MG63 (cell line): ENCODE data around the gene ARHGEF26. TPM values are rescaled to one million over a fixed set of nuclear protein-coding genes. Genes with fewer than 3 reads are reported as not detected.

ENCODE experiments used
- DNase-seq: peaks from one replicate; pipeline ENCODE4 v3.0.0-alpha.2; 2020
- H3K27me3 ChIP-seq: fragments of 250-450 bp; sonication (Bioruptor Pico); 2 replicates; pipeline ENCODE4 v1.5.1; 2020; ENCODE audit warnings: mild to moderate bottlenecking, moderate library complexity
- H3K36me3 ChIP-seq: fragments of 250-450 bp; sonication (Bioruptor Pico); 2 replicates; pipeline ENCODE4 v1.5.1; 2020; ENCODE audit warnings: mild to moderate bottlenecking, moderate library complexity
- H3K4me3 ChIP-seq: fragments of 250-450 bp; sonication (Bioruptor Pico); 2 replicates; pipeline ENCODE4 v1.5.1; 2020; ENCODE audit warnings: mild to moderate bottlenecking, moderate library complexity
- H3K9me3 ChIP-seq: fragments of 250-450 bp; sonication (Bioruptor Pico); 2 replicates; pipeline ENCODE4 v1.5.1; 2020; ENCODE audit warnings: mild to moderate bottlenecking, moderate library complexity
- total RNA-seq: library from RNA; depleted of rRNA; stranded (reverse); fragments of >200 nt; shearing (Covaris generic); gene quantifications from 2 replicates; pipeline ENCODE4 v1.2.3, GENCODE V29; 2014; ENCODE audit warnings: low replicate concordance

The ARHGEF26 gene
- total RNA-seq, 1 experiment from 2014 or later: 0.63 TPM

DNA sequence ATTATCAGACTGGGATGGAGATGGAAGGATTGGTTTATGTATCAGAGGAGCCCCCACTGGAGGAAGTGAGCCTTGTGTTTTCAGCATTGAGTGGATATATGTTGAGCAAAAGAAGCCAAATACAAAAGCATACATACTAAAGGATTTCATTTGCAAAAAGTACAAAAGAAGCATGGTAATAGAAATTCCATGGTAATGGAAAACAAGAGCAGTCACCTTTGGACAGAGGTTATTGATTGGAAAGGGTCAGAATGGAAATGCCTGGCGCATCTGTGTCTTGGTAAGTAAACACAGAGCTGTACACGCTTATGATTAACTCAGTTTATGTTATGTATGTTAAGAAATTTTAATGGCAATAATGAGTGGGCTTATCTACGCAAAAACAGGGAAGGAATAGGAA is 130.4 kb downstream of the ARHGEF26 start:
- no peaks in the 10 kb centered on the region for H3K9me3 ChIP-seq
- peaks cover 14% of the 10 kb centered on the region for H3K36me3 ChIP-seq
- no peak overlapping the region for H3K4me3 ChIP-seq
- H3K27me3 ChIP-seq: no peaks in the 10 kb centered on the region
- no peak for DNase-seq

DNA sequence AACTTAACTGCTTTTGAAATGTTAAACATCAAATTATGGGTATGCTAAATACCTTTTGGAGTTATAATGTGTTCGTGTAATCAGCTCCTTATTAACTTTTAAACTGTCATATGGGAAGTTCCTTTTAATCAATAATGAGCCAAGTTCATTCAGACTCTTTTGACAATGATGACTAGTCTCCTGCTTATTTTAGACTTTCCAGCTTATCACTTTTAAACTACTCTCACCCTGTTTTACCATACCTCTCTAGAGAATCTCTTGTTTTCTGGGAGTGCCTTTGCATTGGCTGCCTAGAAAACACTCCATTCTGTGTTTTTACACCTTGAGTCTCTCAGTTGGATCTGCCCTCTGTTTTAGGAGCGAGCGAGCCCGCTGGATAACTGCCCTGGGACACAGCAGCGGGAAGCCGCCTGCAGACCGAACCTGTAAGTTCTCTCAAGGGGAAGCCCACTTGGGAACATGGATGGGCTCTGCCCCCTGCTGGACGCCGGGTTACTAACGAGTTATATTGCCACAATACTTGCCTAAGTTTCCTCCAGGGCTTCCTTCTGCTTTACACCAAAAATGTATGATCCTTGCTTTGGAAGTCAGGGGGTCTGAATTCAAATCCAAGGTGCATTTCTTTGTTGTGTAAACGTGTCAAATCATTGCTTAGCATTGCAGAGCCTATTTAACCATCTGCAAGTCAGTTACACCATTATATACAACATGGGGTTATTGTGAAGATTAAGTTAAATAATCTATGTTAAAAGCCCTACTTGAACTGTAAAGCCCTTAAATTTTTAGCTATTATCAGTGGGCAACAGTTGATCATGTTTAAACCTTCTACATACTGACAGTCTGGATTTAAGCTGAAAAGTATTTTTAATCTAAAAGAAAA is 131.8 kb downstream of the ARHGEF26 start:
- DNase-seq: peak; percentile 79
- Histone ChIP-seq H3K27me3 (no peaks in the 10 kb centered on the region), H3K36me3 (peaks cover 24% of the 10 kb centered on the region), H3K9me3 (no peaks in the 10 kb centered on the region), H3K4me3 (no peak overlapping the region)

DNA sequence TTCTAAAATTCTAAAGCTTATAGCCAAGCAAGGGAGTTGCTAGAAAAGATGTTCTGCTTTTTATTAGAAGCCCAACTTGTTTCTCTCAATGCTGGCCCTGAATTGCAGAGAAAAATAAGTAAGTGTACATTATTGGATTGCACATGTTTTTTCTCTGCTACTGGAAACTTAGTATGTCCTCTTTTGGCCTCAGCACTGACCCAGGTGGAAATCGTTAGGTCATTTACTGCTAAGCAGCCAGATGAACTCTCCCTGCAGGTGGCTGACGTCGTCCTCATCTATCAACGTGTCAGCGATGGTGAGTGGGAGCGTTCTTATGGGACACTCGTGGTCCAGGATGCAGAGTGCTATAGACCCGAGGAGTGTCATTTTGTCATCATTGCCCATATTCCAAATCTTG is 133.3 kb downstream of the ARHGEF26 start:
- Histone ChIP-seq H3K27me3 (no peaks in the 10 kb centered on the region), H3K9me3 (no peaks in the 10 kb centered on the region), H3K36me3 (peaks cover 37% of the 10 kb centered on the region), H3K4me3 (no peak overlapping the region)
- DNase-seq: no peak

DNA sequence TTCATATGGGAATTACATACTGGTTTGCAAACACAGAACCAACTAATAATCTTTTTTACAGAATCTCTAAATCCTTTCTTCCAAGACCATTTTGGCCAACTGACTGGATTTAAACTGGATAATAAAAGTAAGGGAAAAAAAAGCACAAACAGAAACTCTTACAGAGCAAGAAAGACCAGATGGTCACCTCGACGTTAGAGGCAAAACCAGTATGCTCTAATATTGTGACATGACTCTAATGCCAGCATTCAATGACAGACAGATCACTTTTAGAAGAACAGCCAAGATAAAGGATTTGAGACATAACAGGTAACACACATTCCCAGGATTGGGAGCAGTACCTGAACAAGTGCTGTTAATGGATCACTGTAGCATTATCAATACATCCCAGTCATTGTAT is 152.2 kb downstream of the ARHGEF26 start:
- DNase-seq: no peak
- H3K36me3 ChIP-seq: peaks cover 67% of the 10 kb centered on the region

DNA sequence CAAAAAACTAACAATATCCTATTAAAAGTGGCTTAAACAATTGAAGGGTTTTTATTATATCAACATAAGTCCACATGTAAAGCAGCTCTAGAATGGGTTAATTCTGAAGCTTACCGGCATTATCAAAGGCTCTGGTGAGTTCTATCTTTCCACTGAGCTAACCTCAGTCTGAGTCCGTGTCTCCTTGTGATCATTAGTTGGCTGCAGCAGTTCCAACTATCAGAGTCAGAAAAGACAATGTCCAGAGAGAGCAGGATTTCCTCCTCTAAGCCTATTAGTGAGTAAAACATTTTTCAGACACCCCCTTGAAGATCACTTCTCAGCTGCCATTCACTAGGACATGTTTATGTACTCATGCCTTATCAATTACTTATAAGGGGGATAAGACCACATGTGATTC is 153.2 kb downstream of the ARHGEF26 start:
- Histone ChIP-seq H3K27me3 (no peaks in the 10 kb centered on the region), H3K36me3 (peaks cover 71% of the 10 kb centered on the region), H3K4me3 (no peak overlapping the region), H3K9me3 (no peaks in the 10 kb centered on the region)
- DNase-seq: no peak

More for the DNA sequence above, 152.2 kb downstream of the ARHGEF26 start:
- Histone ChIP-seq H3K27me3 (no peaks in the 10 kb centered on the region), H3K4me3 (no peak overlapping the region), H3K9me3 (peaks cover 4% of the 10 kb centered on the region; the same call in 1 of the 2 replicates)

DNA sequence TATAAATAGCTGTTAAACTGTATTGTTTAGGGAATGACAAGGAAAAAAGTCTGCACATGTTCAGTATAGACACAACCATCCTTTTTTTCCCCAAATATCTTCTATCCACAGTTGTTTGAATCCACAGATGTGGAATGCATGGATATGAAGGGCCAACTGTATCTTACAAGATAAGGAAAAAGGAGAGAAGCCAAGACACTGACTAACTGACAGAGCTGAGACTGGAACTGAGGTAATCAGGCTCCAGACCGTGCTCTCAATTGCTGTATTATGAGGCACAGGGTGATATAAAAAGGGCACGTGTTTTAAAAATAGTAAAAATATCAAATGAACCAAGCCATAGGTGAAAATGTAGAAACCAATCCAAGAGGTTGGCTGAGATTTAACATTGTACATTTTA is 154.1 kb downstream of the ARHGEF26 start:
- H3K27me3 ChIP-seq: no peaks in the 10 kb centered on the region
- no peak overlapping the region for H3K4me3 ChIP-seq
- no peak for DNase-seq
- H3K36me3 ChIP-seq: peaks cover 69% of the 10 kb centered on the region
- H3K9me3 ChIP-seq: no peaks in the 10 kb centered on the region

DNA sequence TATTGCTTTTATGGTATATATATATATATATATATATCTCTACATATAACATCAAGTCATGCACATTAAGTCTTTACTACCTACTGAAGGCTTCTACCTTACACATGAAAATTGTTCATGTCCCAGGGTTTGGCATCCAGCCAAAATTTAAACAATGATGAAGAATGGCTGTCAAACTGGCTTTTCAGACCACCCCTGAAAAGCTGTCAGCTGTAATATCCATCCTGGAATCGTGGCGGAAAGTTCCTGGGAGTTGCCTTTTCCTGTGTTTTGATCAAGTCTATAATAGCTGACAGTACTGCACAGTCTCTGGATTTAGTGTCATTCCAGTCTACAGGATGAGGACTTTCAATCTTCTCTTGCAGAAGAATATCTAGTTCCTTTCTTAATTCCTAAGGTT is 154.8 kb downstream of the ARHGEF26 start:
- H3K4me3 ChIP-seq: no peak overlapping the region

DNA sequence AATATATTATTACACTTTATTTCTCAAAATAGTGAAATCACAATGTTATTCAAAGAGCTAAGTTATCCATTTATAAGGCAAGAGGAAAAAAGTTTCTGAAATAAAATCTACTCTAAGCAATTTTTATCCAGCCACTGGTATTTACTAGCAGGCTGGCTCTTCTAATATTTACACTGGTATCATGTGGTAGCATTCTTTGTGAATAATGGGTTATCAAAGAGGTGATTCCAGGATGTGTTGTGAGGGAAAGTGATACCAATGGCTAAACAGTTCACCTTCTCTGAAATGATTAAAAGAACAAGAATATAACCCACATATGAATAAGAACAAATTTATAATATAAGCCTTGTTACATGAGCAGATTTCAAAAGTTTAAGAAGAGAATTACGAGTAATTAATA is 159.0 kb downstream of the ARHGEF26 start:
- DNase-seq: no peak
- Histone ChIP-seq H3K36me3 (peaks cover 84% of the 10 kb centered on the region), H3K9me3 (no peaks in the 10 kb centered on the region), H3K27me3 (no peaks in the 10 kb centered on the region), H3K4me3 (no peak overlapping the region)

More for the DNA sequence above, 154.8 kb downstream of the ARHGEF26 start:
- Histone ChIP-seq H3K36me3 (peaks cover 72% of the 10 kb centered on the region), H3K9me3 (no peaks in the 10 kb centered on the region), H3K27me3 (no peaks in the 10 kb centered on the region)
- DNase-seq: no peak

DNA sequence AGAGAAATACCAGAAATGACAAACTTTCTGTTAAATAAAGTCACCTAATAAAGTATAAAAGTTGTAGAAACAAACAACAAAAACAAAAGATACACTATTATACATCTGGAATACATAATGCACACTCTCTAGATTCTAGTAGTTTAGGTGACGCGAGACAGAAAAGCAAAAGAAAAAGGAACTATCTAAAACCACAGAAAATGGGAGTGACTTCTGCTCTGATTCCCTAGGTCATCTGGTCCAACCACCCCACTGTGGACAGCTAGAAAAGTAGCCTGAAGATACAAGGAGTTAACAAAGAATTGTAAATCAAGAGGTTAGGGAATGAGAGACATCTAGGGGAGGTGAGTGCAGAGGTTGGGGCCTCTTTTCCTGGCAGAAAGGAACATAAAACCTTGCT is 164.0 kb downstream of the ARHGEF26 start:
- no peak for DNase-seq
- H3K36me3 ChIP-seq: peaks cover 73% of the 10 kb centered on the region
- no peak overlapping the region for H3K4me3 ChIP-seq
- no peaks in the 10 kb centered on the region for H3K9me3 ChIP-seq
- no peaks in the 10 kb centered on the region for H3K27me3 ChIP-seq

DNA sequence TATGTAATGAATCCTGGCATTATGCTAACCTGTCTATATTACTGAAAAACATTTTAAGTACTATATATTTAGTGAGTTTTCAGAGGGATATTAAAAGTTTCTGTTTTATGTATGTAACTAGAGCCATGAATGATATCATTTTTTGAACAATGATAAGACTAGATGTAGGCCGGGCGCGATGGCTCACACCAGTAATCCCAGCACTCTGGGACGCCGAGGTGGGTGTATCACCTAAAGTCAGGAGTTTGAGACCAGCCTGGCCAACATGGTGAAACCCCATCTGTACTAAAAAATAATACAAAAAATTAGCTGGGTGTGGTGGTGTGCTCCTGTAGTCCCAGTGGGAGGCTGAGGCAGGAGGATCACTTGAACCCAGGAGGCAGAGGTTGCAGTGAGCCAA is 169.0 kb downstream of the ARHGEF26 start:
- Histone ChIP-seq H3K36me3 (peaks cover 66% of the 10 kb centered on the region), H3K27me3 (no peaks in the 10 kb centered on the region), H3K4me3 (no peak overlapping the region), H3K9me3 (no peaks in the 10 kb centered on the region)
- no peak for DNase-seq

DNA sequence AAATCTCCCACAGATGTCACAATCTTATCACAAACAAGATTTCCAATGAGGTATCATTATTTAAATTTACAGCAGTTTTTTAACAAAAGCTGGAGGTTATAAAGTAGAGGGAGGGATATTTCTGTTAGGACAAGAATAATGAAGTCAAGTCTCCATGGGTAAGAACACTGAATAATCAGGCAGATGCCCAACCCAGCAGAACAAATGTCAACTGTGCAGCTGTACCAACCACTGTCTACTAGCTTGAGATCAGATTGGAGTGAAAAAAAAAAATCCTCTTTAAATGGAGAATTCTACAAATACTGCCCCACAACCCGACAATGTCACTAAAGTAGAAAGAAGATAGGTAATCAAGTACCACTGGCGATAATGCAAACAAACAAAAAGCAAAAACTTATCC is 172.8 kb downstream of the ARHGEF26 start:
- DNase-seq: no peak
- H3K4me3 ChIP-seq: no peak overlapping the region
- H3K9me3 ChIP-seq: no peaks in the 10 kb centered on the region
- peaks cover 64% of the 10 kb centered on the region for H3K36me3 ChIP-seq
- no peaks in the 10 kb centered on the region for H3K27me3 ChIP-seq

DNA sequence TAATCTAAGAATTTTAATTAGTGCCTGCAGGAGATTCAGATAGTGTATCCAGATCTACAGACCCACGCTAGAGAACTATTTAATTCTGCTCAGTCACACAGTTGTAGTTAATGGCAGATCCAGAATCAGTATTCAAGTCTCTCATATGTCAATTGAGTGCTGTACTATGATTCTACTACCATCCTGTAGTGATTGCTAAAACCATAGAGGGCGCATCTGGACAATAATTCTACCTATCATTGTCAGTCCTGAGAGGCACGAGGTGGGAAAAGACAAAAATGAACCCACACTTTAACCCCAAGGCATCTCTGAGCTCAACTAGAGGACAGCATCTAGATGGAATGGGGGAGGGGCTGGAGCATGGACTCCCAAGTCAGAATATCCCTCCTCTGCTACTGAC is 180.4 kb downstream of the ARHGEF26 start:
- H3K4me3 ChIP-seq: no peak overlapping the region
- no peak for DNase-seq
- peaks cover 74% of the 10 kb centered on the region for H3K36me3 ChIP-seq
- H3K9me3 ChIP-seq: no peaks in the 10 kb centered on the region
- no peaks in the 10 kb centered on the region for H3K27me3 ChIP-seq

DNA sequence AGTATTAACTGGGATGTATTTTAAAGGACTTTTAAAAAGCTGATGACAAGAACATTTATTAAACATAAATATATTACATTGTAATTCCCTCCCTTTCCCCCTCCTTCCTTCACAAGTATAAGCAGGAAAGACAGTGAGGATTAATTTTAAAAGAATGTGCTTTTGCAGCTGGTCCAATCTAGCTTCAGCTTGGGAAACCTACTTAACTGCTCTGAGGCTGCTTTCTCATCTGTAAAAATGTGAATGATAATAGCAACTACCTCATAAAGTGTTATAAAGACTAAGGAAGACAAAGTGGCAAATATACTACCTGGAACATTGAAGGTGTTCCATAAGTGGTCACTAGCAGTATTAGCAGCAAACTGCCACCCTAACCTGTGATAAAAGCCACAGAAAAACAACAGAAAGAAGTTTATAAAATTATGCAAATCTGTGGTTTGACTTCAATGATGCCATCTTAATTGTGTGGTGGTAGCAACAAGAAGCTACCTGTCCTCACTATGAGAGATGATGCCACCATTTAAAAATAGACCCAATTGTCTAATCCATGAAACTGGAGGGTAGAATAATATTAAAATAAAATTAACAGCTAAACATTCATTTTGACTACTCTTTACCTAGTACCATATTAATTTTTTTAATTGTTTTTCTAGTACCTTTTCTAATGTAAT is 183.1 kb downstream of the ARHGEF26 start:
- Histone ChIP-seq H3K9me3 (no peaks in the 10 kb centered on the region), H3K36me3 (peaks cover 91% of the 10 kb centered on the region), H3K4me3 (no peak overlapping the region), H3K27me3 (no peaks in the 10 kb centered on the region)
- DNase-seq: no peak

DNA sequence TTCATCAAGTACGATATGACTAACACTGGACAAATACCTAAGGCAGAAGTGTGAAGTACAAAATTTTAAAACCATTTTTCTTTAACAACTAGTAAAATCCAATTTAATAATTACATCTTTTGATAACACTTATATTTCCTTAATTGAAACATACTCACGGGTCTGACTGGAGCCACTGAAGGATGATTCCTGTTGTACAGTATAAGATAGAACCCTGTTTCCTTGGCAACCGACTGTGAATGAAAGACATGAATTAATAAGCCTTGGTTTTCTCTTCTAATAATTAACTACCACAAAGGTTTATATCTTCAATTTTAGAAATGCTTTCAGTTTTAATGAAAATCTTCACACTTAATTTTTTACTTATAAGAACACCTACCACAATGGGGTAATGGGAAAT is 183.7 kb downstream of the ARHGEF26 start:
- peaks cover 95% of the 10 kb centered on the region for H3K36me3 ChIP-seq
- H3K4me3 ChIP-seq: no peak overlapping the region
- H3K27me3 ChIP-seq: no peaks in the 10 kb centered on the region
- no peaks in the 10 kb centered on the region for H3K9me3 ChIP-seq
- no peak for DNase-seq

DNA sequence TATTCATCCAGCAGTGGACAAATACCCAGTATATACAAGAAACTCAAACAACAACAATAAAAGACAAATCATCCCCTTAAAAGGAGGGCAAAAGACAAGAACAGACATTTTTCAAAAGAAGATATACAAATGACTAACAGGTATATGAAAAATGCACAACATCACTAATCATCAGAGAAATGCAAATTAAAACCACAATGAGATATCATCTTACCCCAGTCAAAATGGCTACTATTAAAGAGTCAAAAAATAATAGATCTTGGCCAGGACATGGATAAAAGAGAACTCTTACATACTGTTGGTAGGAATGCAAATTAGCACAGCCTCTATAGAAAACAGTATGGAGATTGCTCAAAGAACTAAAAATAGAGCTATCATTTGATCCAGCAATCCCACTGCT is 186.2 kb downstream of the ARHGEF26 start:
- no peak for DNase-seq
- Histone ChIP-seq H3K27me3 (no peaks in the 10 kb centered on the region), H3K9me3 (no peaks in the 10 kb centered on the region), H3K4me3 (no peak overlapping the region), H3K36me3 (peaks cover 88% of the 10 kb centered on the region)
